Peyer's patch (tissue), 4 donors: Measurements from ENCODE around the gene SLC15A1.

ENCODE experiments used
- POLR2A ChIP-seq, 2 donors: fragments of 450-650 bp; IDR thresholded peaks; one replicate each; pipeline ENCODE4 v1.5.1; 2017; ENCODE audit warnings: antibody characterized with exemption in 2 of 2, mild to moderate bottlenecking in 2 of 2, moderate library complexity in 2 of 2
- TF ChIP-seq, protein P1 (sequence below), 6 experiments: fragments of 450-650 bp in 4 of 6; fragments of 200-600 bp in 2 of 6; sonication (generic) in 1 of 6; IDR thresholded peaks; one replicate each; pipeline ENCODE4 v1.5.1; 2017 to 2019; ENCODE audit warnings: antibody characterized with exemption in 6 of 6, mild to moderate bottlenecking in 3 of 6, moderate library complexity in 1 of 6

DNA sequence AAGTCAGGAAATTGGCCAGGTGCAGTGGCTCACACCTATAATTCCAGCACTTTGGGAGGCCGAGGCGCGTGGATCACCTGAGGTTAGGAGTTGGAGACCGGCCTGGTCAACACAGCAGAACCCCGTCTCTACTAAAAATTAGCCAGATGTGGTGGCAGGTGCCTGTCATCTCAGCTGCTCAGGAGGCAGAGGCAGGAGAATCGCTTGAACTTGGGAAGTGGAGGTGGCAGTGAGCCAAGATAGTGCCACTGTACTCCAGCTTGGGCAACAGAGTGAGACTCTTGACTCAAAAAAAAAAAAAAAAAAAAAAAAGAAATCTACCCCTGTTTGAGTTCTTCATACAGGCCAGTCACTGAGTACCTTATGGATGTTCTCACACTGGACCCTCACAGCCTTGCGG is 42.0 kb downstream of the SLC15A1 start:
- TF ChIP-seq, protein P1, sequence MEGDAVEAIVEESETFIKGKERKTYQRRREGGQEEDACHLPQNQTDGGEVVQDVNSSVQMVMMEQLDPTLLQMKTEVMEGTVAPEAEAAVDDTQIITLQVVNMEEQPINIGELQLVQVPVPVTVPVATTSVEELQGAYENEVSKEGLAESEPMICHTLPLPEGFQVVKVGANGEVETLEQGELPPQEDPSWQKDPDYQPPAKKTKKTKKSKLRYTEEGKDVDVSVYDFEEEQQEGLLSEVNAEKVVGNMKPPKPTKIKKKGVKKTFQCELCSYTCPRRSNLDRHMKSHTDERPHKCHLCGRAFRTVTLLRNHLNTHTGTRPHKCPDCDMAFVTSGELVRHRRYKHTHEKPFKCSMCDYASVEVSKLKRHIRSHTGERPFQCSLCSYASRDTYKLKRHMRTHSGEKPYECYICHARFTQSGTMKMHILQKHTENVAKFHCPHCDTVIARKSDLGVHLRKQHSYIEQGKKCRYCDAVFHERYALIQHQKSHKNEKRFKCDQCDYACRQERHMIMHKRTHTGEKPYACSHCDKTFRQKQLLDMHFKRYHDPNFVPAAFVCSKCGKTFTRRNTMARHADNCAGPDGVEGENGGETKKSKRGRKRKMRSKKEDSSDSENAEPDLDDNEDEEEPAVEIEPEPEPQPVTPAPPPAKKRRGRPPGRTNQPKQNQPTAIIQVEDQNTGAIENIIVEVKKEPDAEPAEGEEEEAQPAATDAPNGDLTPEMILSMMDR (IDR thresholded peaks at IDR 0.05), result no peak
- TF ChIP-seq POLR2A (IDR thresholded peaks at IDR 0.05), result no peak
